GM12875 (cell line): ENCODE results near the gene KCNF1.
"Not testable (repeated sequence)": the region's sequence is repeated elsewhere in the genome, so short reads cannot be mapped to it uniquely, and the experiment has no call there.

Experiments
- H3K4me3 ChIP-seq: one replicate; pipeline ENCODE4 v1.5.1; 2011; ENCODE audit warnings: low read depth, low read length, control low read depth
- TF ChIP-seq, protein P1 (sequence below): IDR thresholded peaks from 2 replicates; pipeline ENCODE4 v1.5.1; 2011; ENCODE audit warnings: low read depth, mild to moderate bottlenecking, control low read depth, inconsistent platforms, low read length, moderate library complexity, borderline replicate concordance; ENCODE audit not compliant: insufficient read depth

Gene KCNF1

DNA sequence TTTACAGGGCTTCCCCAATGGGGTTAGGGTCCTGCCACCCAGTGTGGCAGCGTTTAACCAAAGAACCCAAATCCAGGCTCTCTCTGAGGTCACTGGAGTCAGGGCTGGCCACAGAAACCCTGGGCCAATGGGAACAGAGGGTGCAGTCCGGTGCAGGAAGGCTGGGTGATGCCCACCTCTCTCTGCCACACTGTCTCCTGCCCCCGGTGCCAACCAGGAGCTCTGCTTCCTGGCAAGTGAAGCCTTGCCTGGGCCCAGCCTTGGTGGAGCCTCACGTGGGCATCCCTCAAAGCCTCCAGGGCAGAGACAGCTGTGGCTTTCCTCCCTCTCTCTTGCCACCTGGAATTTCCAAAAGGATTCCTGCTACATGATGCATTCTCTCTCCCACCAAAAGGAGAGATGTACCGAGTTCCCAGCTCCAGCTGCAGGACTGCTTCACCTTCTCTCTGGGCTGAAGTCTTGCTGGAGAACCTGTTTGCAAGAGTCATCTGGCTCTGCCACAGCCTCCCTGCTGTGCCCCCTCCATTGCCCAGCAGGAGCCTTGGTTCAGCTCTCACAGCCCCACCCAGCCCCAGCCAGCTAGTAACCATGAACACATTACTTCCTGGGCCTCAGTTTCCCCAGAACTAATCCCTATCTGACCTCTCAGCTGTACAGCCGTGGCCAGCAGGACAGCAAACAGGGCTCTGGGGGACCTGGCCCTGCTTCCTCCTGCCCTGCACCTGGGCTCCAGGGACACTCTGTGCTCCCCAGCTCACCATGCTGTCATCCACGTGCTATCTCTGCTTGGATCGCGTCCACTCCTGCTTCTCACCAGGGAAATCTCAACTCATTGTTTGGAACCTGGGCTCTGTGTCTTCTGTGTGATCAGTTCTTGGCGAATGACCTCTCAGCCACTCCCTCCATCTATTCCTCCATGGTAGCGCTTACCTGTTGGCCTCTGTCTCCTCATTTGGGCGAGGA lies 43.4 kb downstream of the KCNF1 start:
- TF ChIP-seq, protein P1, sequence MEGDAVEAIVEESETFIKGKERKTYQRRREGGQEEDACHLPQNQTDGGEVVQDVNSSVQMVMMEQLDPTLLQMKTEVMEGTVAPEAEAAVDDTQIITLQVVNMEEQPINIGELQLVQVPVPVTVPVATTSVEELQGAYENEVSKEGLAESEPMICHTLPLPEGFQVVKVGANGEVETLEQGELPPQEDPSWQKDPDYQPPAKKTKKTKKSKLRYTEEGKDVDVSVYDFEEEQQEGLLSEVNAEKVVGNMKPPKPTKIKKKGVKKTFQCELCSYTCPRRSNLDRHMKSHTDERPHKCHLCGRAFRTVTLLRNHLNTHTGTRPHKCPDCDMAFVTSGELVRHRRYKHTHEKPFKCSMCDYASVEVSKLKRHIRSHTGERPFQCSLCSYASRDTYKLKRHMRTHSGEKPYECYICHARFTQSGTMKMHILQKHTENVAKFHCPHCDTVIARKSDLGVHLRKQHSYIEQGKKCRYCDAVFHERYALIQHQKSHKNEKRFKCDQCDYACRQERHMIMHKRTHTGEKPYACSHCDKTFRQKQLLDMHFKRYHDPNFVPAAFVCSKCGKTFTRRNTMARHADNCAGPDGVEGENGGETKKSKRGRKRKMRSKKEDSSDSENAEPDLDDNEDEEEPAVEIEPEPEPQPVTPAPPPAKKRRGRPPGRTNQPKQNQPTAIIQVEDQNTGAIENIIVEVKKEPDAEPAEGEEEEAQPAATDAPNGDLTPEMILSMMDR, result no peak

DNA sequence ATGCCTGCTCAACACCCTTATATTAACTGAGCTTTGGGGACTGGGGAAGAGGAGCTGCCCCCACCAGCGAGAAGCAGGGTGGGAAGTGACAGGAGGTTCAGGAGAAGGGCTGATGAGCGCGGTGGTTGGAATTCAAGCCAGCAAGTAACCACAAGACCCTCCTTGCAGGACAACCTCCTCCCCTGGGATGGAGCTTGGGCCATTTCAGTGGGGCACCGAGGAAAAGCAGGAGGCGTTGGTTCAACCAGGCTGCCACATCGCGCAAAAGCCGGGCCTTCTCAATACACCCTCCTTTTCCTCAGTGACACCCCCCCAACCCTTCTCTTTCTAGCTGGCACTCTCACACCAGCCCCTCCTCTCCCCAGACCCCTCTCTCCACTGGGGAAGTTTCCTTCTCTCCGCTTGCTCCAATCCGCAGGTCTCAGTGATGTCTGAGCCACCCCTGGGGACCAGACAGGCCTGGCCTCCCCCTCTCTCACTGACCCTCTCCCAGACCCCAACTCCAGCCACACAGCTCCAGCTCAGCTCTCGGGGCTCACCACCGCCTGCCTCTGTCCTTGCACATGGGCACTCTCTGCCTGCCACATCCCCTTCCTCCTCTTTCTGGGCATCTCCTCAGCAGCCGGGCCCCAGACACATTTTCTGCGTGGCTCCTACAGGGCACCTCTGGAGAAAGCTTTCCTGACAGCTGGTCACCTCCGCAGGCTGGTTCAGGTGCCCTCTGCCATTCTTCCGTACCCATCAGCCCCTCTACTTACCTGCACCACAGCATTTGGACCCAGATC lies 44.5 kb downstream of the KCNF1 start:
- H3K4me3 ChIP-seq, result no peak overlapping the region
- TF ChIP-seq, protein P1, result no peak

More for the DNA sequence above, 43.4 kb downstream of the KCNF1 start:
- no peak overlapping the region for H3K4me3 ChIP-seq

DNA sequence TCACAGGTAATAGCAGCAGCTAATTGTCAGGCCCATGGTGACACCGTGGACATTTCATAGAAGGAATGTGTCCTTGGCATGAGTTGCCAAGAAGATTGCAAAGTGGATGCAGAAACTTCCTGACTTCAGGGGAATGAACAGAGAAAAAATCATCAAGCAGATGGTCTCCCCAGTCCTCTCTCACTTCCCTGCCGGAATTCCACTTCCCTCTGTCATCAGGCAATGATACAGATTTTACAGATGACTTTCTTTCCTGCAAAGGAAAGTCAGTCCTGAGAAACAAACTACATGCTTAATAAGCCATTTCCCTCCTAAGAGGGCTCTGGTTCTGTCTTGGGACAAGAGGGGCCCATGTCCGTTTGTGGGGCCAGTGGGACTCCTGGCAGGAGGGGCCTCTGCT lies 45.7 kb downstream of the KCNF1 start:
- H3K4me3 ChIP-seq, result no peak overlapping the region
- TF ChIP-seq, protein P1, result no peak

DNA sequence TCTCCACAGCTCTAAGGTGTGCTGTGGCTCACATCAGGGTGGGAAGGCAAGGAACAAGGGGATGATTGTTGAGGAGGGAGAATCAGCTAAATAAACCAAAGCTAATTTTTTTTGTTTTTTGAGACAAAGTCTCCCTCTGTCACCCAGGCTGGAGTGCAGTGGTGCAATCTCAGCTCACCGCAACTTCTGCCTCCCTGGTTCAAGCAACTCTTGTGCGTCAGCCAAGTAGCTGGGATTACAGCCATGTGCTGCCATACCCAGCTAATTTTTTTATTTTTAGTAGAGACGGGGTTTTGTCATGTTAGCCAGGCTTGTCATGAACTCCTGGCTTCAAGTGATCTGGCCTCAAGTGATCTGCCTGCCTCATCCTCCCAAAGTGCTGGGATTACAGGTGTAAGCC lies 46.7 kb downstream of the KCNF1 start:
- not testable (repeated sequence) for H3K4me3 ChIP-seq

DNA sequence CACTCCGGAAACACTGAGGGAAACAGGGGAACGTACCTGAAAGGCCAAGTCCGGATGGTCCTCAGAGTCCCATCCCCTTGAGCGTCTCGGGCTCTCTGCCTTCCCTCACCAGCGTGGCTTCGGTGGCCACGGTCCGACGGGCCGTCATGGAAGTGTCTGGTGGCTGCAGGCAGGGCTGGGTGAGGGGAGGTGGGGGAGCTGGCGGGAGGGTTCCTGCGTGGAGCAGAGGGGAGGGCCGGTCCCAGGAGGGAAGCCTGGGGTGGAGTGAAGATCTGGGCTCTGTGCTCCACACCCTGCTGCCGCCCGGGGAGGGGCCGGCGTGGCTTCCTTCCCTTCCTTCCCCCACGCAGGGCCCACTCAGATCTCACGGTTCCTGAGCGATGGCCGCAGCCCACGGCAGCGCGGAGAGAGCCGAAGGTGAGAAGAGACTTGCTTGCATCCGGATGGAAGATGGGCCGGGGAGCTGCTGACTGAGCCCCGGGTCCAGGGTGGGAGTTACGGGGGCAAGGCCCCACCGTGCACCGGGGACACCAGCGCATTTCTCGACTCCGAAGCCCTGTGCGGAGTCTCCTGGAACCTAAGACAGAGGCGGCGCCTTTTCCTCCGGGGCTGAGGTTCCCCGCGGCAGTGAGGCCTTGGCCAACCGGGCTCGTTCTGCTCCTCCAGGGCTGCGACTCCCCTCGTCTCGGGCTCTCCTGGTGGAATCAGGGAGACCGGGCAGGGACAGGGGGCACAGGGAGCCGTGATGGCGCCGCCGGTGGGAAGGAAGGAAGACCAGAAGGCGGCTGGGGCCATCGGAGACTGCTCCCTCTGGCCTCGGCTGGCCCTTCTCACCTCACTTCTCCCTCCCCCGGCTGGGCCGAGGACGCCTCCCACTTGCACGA lies 49.1 kb downstream of the KCNF1 start:
- TF ChIP-seq, protein P1, result no peak

DNA sequence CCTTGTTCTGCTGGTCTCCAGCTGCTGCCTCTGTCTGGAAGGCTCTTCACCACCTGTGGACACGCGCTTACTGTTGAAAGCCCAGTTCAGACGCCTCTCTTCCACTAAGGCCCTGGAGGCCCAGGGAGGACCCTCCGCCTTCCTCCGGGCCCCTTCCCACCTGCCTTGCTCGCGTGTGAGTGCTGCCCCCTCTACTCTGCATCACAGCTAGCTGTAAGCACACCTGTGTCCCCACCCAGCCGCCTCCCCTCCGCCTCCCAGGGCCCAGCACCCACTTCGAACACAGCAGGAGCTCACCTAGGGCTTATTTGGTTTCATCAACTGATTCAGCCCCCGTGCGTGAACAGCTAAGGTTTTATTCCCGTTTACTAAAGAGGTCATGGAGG lies 49.7 kb downstream of the KCNF1 start:
- TF ChIP-seq, protein P1, result no peak
- no peak overlapping the region for H3K4me3 ChIP-seq

More for the DNA sequence above, 49.1 kb downstream of the KCNF1 start:
- H3K4me3 ChIP-seq, result no peak overlapping the region

DNA sequence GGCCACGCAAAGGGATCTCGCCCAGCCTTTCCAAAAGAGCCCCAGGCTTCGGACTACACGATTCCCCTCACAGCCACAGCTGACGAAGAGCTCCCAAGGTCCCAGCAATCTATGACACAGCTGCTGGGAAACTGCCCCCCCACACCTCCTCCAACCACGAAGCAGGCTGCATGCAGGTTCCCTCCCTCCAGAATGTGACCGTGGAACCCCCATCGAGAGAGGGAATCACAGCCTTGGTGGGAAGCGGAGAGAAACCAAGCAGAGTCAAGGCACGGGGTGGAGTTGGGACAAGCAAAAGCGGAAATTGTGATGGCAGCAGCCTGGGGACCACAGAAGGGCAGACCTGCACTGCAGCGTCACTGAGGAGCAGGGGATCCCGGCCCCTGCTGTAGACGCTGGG lies 50.3 kb downstream of the KCNF1 start:
- no peak overlapping the region for H3K4me3 ChIP-seq
- TF ChIP-seq, protein P1, result no peak
